ENCODE measurements around the gene RAD51B.

The RAD51B gene

DNA sequence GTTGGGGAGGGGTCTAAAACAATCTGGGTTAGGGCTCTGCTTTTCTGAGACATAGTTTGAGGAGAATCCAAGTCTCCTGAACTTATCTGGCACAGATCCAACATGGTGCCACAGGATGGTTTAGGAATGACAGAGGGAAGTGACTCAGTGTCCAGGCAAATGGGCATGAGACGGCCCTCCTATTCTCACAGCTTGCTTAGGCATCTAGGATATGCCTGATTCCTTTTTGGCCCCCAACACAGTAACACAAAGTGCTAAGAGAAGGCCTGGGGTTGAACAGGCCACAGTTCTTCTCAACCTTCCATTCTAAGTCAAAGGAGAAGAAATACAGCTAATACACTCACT, 855.6 kb downstream of the RAD51B start:
- H3K27ac ChIP-seq: no peak overlapping the region
- TF ChIP-seq ZFX (IDR thresholded peaks at IDR 0.05): no peak
- no peak for TF ChIP-seq CTCF (conservative IDR thresholded peaks at IDR 0.05)

DNA sequence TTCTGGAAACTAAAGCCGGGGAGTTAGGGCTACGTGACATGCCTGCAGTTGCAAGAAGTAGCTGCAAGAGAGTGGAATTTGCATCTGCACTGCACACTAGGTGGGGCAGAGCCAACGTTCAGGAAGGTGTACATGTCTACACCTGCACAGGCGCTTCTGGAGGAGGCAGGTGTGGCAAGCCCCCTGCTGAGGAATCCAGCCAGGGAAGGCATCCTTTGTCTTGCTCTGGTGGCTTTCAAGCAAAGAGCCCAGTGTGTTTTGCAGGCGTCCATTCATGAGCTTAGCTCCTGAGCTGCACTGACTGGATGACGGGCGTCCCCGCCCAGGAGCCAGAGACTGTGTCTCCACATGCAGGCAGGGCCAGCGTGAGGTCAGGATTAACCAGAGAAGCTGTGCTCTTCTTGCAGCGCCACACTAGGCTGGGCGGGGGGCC, 856.9 kb downstream of the RAD51B start:
- H3K27ac ChIP-seq: no peak overlapping the region
- TF ChIP-seq CTCF (conservative IDR thresholded peaks at IDR 0.05) (no peak), ZFX (IDR thresholded peaks at IDR 0.05) (no peak)

- H3K27ac ChIP-seq: no peak overlapping the region
- no peak for TF ChIP-seq ZFX (IDR thresholded peaks at IDR 0.05)
Measured at GRCh38 chr14:68677476-68677875, 857.9 kb downstream of the RAD51B start.

DNA sequence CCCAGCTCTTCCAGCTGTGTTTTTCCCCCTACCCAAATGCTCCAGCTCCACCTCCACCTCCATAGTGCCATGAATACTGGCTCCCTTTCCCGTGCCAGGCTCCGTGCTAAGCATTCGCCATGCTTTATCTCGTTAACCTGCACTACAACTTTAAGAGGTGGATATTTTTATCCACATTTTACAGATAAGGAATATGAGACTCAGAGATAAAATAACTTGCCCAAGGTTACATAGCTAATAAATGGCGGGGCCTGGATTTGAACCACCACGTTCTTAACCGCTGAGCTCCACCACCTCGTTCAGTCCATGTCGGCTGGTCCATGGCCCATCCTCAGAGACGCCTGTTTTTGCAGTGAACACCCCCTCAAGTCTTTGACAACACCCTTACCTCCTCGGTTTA, 858.3 kb downstream of the RAD51B start:
- H3K27ac ChIP-seq: no peak overlapping the region
- TF ChIP-seq ZFX (IDR thresholded peaks at IDR 0.05) (no peak), CTCF (conservative IDR thresholded peaks at IDR 0.05) (no peak)

DNA sequence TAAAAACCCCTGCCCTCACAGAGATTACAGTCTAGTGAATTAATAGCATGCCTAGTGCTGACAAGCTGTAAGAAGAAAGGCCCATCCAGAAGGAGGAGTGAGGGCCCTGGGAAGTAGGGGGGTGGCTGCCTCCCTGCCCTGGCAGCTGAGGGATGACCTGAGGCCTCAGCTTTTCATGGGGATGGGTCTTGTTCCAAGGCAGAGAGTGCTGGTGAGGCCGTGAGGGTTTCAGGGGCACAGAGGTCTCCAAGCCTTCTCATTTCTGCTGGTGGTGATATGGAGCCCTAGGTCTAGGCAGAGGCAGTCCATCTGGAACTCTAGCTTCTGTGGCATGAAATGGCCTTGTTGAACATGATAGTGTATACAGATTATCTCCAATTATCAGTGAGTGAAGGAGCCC, 858.9 kb downstream of the RAD51B start:
- TF ChIP-seq ZFX (IDR thresholded peaks at IDR 0.05) (no peak), CTCF (conservative IDR thresholded peaks at IDR 0.05) (no peak)
- H3K27ac ChIP-seq: no peak overlapping the region

GRCh38 chr14:68679301-68679700, 859.7 kb downstream of the RAD51B start:
- no peak overlapping the region for H3K27ac ChIP-seq
- TF ChIP-seq CTCF (conservative IDR thresholded peaks at IDR 0.05) (no peak), ZFX (IDR thresholded peaks at IDR 0.05) (no peak)

DNA sequence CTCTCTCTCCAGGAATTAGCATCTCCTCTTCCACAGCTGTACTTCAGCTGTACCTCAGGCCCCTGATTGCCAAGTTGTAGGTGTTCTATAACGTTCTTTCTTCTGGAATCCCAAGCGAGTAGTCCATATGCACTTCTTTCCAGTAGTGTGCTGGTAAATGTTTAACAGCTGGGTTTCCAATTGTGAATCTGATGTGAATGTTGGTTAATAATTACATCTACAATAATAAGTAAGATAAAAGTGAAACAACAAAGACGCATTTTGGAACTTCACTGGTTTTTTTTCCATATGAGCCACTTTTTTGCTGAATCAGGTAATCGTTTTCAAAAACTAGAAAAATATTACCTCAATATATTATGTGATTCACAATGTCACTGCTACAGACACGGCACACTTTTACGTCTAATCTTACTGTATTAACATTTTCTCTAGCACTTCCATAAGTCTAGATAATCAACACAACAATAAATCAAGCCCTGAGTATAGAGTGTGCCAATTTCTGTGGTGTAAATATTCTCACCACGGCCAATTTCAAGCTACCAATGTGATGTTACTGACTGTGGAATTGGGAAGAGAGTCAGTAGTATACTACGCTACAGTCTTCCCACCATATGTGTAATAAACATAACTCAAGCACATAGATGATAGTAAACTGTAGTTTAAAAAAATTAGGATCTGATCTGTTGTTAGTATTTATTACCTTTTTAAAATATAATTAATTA, 860.3 kb downstream of the RAD51B start:
- no peak overlapping the region for H3K27ac ChIP-seq

More for the DNA sequence above, 860.3 kb downstream of the RAD51B start:
- TF ChIP-seq CTCF (conservative IDR thresholded peaks at IDR 0.05) (no peak), ZFX (IDR thresholded peaks at IDR 0.05) (no peak)

Data from C4-2B (cell line).